Hepatocyte (in vitro differentiated cells): ENCODE results near the gene KHK. TPM values are rescaled to one million over a fixed set of nuclear protein-coding genes. Genes with fewer than 3 reads are reported as not detected.

Experiments used
- DNase-seq: peaks from one replicate; pipeline ENCODE4 v3.0.0-alpha.2; 2016; ENCODE audit warnings: low spot score
- H2AFZ ChIP-seq: fragments of 200-600 bp; sonication (generic); 2 replicates; pipeline ENCODE4 v1.6.0; 2016; ENCODE audit warnings: antibody characterized with exemption, mild to moderate bottlenecking
- H3K27ac ChIP-seq: fragments of 200-600 bp; sonication (generic); 2 replicates; pipeline ENCODE4 v1.5.1; 2016; ENCODE audit warnings: mild to moderate bottlenecking
- H3K27me3 ChIP-seq: fragments of 200-600 bp; sonication (generic); 2 replicates; pipeline ENCODE4 v1.6.1; 2016
- H3K36me3 ChIP-seq: fragments of 200-600 bp; sonication (generic); replicated peaks from 2 replicates; pipeline ENCODE4 v1.5.1; 2016; ENCODE audit warnings: low read depth; ENCODE audit not compliant: insufficient read depth
- H3K4me1 ChIP-seq: fragments of 200-600 bp; sonication (generic); 2 replicates; pipeline ENCODE4 v1.5.1; 2016; ENCODE audit warnings: mild to moderate bottlenecking, moderate library complexity; ENCODE audit not compliant: insufficient read depth
- H3K4me2 ChIP-seq: fragments of 200-600 bp; sonication (generic); 2 replicates; pipeline ENCODE4 v1.6.0; 2016
- H3K4me3 ChIP-seq: fragments of 200-600 bp; sonication (generic); 2 replicates; pipeline ENCODE4 v1.5.1; 2016; ENCODE audit warnings: mild to moderate bottlenecking
- H3K79me2 ChIP-seq: fragments of 200-600 bp; sonication (generic); 2 replicates; pipeline ENCODE4 v1.6.0; 2017; ENCODE audit warnings: mild to moderate bottlenecking
- H3K9me2 ChIP-seq: fragments of 200-600 bp; sonication (generic); replicated peaks from 2 replicates; pipeline ENCODE4 v1.6.0; 2017; ENCODE audit warnings: mild to moderate bottlenecking; ENCODE audit not compliant: insufficient read depth
- H3K9me3 ChIP-seq: fragments of 200-600 bp; sonication (generic); 2 replicates; pipeline ENCODE4 v1.5.1; 2016; ENCODE audit warnings: low read depth, mild to moderate bottlenecking
- H4K20me1 ChIP-seq: fragments of 200-600 bp; sonication (generic); 2 replicates; pipeline ENCODE4 v1.6.0; 2016; ENCODE audit warnings: mild to moderate bottlenecking; ENCODE audit not compliant: insufficient read depth, poor library complexity, severe bottlenecking
- EZH2 ChIP-seq: fragments of 200-600 bp; sonication (generic); IDR thresholded peaks from 2 replicates; pipeline ENCODE4 v1.6.1; 2016; ENCODE audit warnings: antibody characterized with exemption, mild to moderate bottlenecking, borderline replicate concordance
- EZH2phosphoT487 ChIP-seq: fragments of 200-600 bp; sonication (generic); IDR thresholded peaks from one replicate; pipeline ENCODE4 v1.6.1; 2018; ENCODE audit warnings: antibody characterized with exemption, mild to moderate bottlenecking, low read depth, moderate library complexity; ENCODE audit not compliant: unreplicated experiment, severe bottlenecking
- WGBS: methylation state at CpG from one replicate; pipeline ENCODE4 v1.1.6; 2016; ENCODE audit warnings: low lambda C conversion rate; ENCODE audit errors: missing lambda C conversion rate; 5-methylcytosine and 5-hydroxymethylcytosine counted together
- polyA plus RNA-seq: library from polyadenylated mRNA; unstranded; fragments of >200 nt; fragmentation: Nextera tagmentation; extraction: Ambion mirVana; gene quantifications from 2 replicates; pipeline ENCODE4 v1.2.1, GENCODE V29; 2016
- total RNA-seq: library from RNA; depleted of rRNA; stranded (reverse); fragments of >200 nt; gene quantifications from 2 replicates; pipeline ENCODE4 v1.2.3, GENCODE V29; 2014
- TF ChIP-seq, protein P1 (sequence below): fragments of 200-600 bp; sonication (generic); IDR thresholded peaks from 2 replicates; pipeline ENCODE4 v1.5.1; 2016; ENCODE audit warnings: antibody characterized with exemption, mild to moderate bottlenecking; ENCODE audit not compliant: poor library complexity

KHK gene
- total and polyA plus RNA-seq, 2 experiments from 2014 or later, result 28.7 to 73.1 TPM

DNA sequence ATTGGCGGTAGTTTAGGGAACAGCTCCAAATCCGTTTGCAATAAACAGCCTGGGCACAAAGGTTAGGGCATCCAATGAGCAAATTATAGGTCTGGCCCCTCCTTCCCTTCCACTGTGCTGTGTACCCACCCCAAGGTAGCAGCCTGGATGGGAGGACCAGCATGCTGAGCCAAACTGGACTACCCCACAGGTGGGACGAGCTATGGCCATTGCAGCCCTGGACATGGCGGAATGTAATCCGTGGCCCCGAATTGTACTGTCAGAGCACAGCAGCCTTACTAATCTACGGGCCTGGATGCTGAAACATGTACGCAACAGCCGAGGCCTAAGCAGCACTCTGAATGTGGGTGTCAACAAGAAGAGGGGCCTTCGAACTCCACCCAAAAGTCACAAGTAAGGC lies 28.4 kb upstream of the KHK start:
- Histone ChIP-seq H3K9me3 (no peaks in the 10 kb centered on the region), H2AFZ (no peak overlapping the region), H3K4me1 (no peaks in the 10 kb centered on the region), H3K36me3 (no peaks in the 10 kb centered on the region), H3K4me2 (no peak overlapping the region), H3K4me3 (no peak overlapping the region), H3K27me3 (no peaks in the 10 kb centered on the region), H4K20me1 (no peaks in the 10 kb centered on the region), H3K27ac (no peak overlapping the region), H3K79me2 (no peaks in the 10 kb centered on the region), H3K9me2 (no peaks in the 10 kb centered on the region)
- DNase-seq, result no peak
- TF ChIP-seq EZH2 (no peak), EZH2phosphoT487 (no peak)
- TF ChIP-seq, protein P1, sequence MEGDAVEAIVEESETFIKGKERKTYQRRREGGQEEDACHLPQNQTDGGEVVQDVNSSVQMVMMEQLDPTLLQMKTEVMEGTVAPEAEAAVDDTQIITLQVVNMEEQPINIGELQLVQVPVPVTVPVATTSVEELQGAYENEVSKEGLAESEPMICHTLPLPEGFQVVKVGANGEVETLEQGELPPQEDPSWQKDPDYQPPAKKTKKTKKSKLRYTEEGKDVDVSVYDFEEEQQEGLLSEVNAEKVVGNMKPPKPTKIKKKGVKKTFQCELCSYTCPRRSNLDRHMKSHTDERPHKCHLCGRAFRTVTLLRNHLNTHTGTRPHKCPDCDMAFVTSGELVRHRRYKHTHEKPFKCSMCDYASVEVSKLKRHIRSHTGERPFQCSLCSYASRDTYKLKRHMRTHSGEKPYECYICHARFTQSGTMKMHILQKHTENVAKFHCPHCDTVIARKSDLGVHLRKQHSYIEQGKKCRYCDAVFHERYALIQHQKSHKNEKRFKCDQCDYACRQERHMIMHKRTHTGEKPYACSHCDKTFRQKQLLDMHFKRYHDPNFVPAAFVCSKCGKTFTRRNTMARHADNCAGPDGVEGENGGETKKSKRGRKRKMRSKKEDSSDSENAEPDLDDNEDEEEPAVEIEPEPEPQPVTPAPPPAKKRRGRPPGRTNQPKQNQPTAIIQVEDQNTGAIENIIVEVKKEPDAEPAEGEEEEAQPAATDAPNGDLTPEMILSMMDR, result no peak
- 96% methylated on average over 10 of the region's 10 CpGs for WGBS

DNA sequence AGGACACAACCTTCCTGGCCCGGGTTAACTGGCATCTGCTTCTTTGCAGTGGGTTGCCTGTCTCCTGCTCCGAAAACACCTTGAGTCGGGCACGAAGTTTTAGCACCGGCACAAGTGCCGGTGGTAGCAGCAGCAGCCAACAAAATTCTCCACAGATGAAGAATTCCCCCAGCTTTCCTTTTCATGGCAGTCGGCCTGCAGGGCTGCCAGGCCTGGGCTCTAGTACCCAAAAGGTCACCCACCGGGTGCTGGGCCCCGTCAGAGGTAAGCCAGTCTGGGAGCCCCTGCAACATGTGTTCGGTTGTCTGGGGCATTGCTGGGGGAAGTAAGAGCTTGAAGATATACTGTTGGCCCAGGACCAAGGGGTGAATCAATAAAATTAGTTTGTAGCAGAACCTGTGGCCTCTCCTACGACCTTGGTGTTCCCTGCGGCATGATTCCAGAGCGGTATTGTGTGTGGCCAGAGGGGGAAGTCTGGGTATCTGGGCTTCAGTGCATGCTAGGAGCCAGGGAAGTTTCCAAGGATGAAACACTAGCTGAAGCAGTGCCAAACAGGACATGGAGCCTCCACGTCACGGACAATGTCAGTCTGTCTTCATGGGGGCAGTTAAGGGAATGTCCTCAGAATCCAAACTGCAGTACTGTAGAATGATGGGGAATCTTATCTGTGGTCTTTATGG lies 27.3 kb upstream of the KHK start:
- Histone ChIP-seq H3K4me2 (no peak overlapping the region), H3K36me3 (no peaks in the 10 kb centered on the region), H3K27ac (no peak overlapping the region), H3K4me3 (no peak overlapping the region), H2AFZ (no peak overlapping the region), H3K4me1 (no peaks in the 10 kb centered on the region), H3K9me3 (no peaks in the 10 kb centered on the region), H3K27me3 (no peaks in the 10 kb centered on the region), H4K20me1 (no peaks in the 10 kb centered on the region), H3K9me2 (no peaks in the 10 kb centered on the region), H3K79me2 (no peaks in the 10 kb centered on the region)
- TF ChIP-seq EZH2phosphoT487 (no peak), EZH2 (no peak)
- TF ChIP-seq, protein P1, result no peak
- 92% methylated on average over 15 of the region's 15 CpGs for WGBS
- no peak for DNase-seq

DNA sequence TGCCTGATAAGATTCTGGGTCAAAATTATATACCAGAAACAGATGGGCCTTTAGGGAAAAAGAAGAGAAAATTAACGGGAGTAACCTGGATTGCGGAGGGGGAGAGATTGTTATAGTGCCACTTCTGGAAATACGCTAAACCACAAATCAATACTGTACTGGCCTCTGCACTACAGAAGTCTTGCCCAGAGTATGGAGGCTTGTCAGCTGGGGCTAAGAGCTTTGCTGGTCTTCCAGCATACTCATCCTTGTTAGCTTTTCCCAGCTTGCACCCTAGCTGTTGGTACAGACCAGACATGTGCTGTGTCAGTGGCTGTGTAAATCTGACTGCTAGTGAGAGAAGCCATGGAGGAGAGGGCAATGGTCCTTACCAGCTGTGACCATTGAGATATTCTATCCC lies 26.2 kb upstream of the KHK start:
- Histone ChIP-seq H3K4me1 (no peaks in the 10 kb centered on the region), H3K27ac (no peak overlapping the region), H3K9me3 (no peaks in the 10 kb centered on the region), H3K36me3 (no peaks in the 10 kb centered on the region), H3K4me3 (no peak overlapping the region), H3K79me2 (no peaks in the 10 kb centered on the region), H4K20me1 (no peaks in the 10 kb centered on the region), H3K27me3 (no peaks in the 10 kb centered on the region), H2AFZ (no peak overlapping the region), H3K9me2 (no peaks in the 10 kb centered on the region), H3K4me2 (no peak overlapping the region)
- TF ChIP-seq EZH2phosphoT487, result no peak
- no peak for TF ChIP-seq EZH2
- TF ChIP-seq, protein P1, result no peak
- DNase-seq, result no peak
- WGBS, result 88% methylated on average over 3 of the region's 3 CpGs
